NCI-H748 (cell line): ENCODE results near the gene PDE4B.

ENCODE experiments used
- DNase-seq: peaks from one replicate; lab custom pipeline; 2025; ENCODE audit not compliant: unreplicated experiment; lab: John Stamatoyannopoulos, UW

PDE4B gene

GRCh38 chr1:66251546-66251945 is 458.9 kb downstream of the PDE4B start:
- DNase-seq, result no peak

GRCh38 chr1:66253330-66253921 is 460.7 kb downstream of the PDE4B start:
- peak; percentile 51 for DNase-seq

- DNase-seq, result no peak
These were observed 462.1 kb downstream of the PDE4B start for GRCh38 chr1:66254785-66255184.

- DNase-seq, result no peak
These were observed 464.2 kb downstream of the PDE4B start for GRCh38 chr1:66256629-66257572.

- DNase-seq, result no peak
These were observed 465.9 kb downstream of the PDE4B start for GRCh38 chr1:66258404-66259105.

GRCh38 chr1:66261364-66261763 is 468.7 kb downstream of the PDE4B start:
- no peak for DNase-seq

- DNase-seq, result no peak
These were observed 469.7 kb downstream of the PDE4B start for GRCh38 chr1:66262208-66262963.

- DNase-seq, result no peak
These were observed 472.6 kb downstream of the PDE4B start for GRCh38 chr1:66265268-66265667.

GRCh38 chr1:66265796-66266195 is 473.1 kb downstream of the PDE4B start:
- DNase-seq, result peak; percentile 59

GRCh38 chr1:66266350-66266749 is 473.7 kb downstream of the PDE4B start:
- DNase-seq, result peak; percentile 75

- no peak for DNase-seq
These were observed 474.1 kb downstream of the PDE4B start for GRCh38 chr1:66266756-66267155.

GRCh38 chr1:66267201-66267940 is 474.7 kb downstream of the PDE4B start:
- no peak for DNase-seq

GRCh38 chr1:66269222-66269621 is 476.5 kb downstream of the PDE4B start:
- DNase-seq, result no peak

- no peak for DNase-seq
These were observed 477.6 kb downstream of the PDE4B start for GRCh38 chr1:66270119-66270812.

- no peak for DNase-seq
These were observed 478.7 kb downstream of the PDE4B start for GRCh38 chr1:66271216-66271903.

- DNase-seq, result no peak
These were observed 479.2 kb downstream of the PDE4B start for GRCh38 chr1:66271904-66272254.

- no peak for DNase-seq
These were observed 481.0 kb downstream of the PDE4B start for GRCh38 chr1:66273656-66274055.

- DNase-seq, result no peak
These were observed 481.9 kb downstream of the PDE4B start for GRCh38 chr1:66274634-66275033.

- DNase-seq, result no peak
These were observed 482.4 kb downstream of the PDE4B start for GRCh38 chr1:66275083-66275482.
